NCI-H526 treated with DMSO at 0.1 percent for 48 hours (cell line): ENCODE data around the gene OR2T29.
"Not testable (repeated sequence)": the region's sequence is repeated elsewhere in the genome, so short reads cannot be mapped to it uniquely, and the experiment has no call there.

Experiments
- DNase-seq: peaks from one replicate; lab custom pipeline; 2025; lab: John Stamatoyannopoulos, UW

The OR2T29 gene

DNA sequence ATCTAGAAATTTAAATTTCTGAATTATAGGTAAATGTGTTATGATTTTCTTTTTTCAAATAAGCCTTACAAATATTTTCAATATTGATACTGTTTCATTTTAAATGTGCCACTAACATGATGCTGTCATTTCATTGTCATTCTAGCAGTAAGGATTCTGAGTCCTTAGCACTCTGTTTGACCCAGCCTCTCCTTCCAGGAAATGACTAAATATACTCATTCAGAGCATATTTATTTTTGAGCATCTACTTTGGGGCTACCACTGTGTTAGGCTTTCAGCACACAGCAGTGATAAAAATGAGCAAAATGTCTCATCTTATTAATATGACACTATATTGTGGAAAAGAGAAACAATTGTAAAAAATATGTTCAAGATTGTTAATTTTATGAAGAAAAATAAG lies 52.4 kb downstream of the OR2T29 start:
- not testable (repeated sequence) for DNase-seq

DNA sequence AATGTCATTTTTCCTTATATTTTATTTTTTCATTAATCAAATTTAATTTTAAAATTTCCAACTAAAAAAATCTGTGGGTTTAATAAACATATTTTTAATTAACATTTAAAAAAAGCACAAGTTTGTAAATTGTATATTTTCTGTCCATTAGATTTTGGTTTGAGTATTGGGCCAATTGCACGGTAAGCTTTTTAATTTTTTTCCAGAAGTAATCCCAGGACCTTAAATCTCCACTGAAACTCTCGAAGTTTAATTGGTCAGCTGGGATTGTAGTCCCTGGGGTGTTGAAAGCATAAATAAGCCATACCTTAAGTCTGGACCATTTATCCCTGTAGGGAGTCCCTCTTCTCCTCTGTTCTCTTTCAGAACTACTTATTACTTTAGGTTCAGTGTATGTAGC lies 54.8 kb downstream of the OR2T29 start, which contains the start of gene OR2G6:
Gene OR2G6, plus strand, starts transcription at position 301 of the 400 bp plus-strand sequence. CDS start 13,574 bp downstream, outside the sequence.
- not testable (repeated sequence) for DNase-seq
